Right ventricle myocardium superior (tissue), 1 donor: ENCODE data around the gene ANGPT4. TPM values are rescaled to one million over a fixed set of nuclear protein-coding genes. Genes with fewer than 3 reads are reported as not detected.

ENCODE experiments used
- ATAC-seq: fragments of 200-7000 bp; cut with Tn5 transposase; one replicate; pipeline ENCODE4 v1.9.1; 2020; ENCODE audit warnings: mild to moderate bottlenecking; ENCODE audit not compliant: poor library complexity
- DNase-seq: peaks from one replicate; pipeline ENCODE4 v3.0.0-alpha.2; 2020
- intact Hi-C: fragments of 100-400 bp; cut with DNase I; formaldehyde crosslinking; loops from one replicate; pipeline ENCODE4 v1.11.2; 2022
- long read RNA-seq: library from polyadenylated mRNA; unstranded; transcript quantifications from one replicate; pipeline ENCODE4 v2.0.0, GENCODE V29; 2021
- total RNA-seq: library from RNA; stranded (reverse); fragmentation: NEBNext Ultra II Directional; extraction: Animal tissue kit (Norgen Biotek cat#: 25700); gene quantifications from one replicate; pipeline ENCODE4 v1.2.1, GENCODE V29; 2021
- donor health status: DM: no; HTN: yes; CAD: no; lungs with severe emphysema.

ANGPT4 gene, protein sequence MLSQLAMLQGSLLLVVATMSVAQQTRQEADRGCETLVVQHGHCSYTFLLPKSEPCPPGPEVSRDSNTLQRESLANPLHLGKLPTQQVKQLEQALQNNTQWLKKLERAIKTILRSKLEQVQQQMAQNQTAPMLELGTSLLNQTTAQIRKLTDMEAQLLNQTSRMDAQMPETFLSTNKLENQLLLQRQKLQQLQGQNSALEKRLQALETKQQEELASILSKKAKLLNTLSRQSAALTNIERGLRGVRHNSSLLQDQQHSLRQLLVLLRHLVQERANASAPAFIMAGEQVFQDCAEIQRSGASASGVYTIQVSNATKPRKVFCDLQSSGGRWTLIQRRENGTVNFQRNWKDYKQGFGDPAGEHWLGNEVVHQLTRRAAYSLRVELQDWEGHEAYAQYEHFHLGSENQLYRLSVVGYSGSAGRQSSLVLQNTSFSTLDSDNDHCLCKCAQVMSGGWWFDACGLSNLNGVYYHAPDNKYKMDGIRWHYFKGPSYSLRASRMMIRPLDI
- total RNA-seq: not detected
- long read RNA-seq: 0 reads

DNA sequence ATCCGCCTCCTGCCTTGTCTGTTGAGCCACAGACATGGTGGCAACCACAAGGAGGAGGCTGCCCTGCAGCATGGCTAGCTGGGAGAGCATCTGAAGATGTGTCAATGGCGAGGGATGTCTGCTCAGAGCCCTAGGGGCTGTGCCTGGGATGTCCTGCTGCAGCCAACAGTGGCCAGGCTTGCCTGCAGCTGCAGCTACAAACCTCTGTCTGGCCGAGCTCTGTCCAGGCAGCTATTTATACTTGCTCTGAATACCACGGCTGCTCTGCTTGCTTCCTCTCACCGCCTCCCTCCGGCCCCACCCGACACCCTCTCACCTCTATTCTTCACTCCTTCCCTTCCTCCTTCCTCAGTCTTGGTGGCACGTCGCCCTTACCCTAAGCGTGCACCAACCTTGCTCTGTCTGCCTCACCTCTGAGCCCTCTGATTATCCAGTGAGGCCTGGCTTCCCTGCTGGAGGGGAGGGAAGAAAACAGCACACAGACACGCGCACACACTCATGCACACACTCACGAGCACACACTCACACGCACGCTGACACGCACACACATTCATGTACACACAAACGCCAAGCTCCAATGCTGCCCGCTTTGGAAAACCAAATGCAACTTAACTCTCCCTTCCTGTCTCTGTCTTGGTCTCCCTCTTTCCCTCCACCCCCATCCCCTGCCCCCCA is at the start of gene ANGPT4:
Gene ANGPT4, minus strand, starts transcription at position 210 of the 675 bp plus-strand sequence. Its CDS starts 120 bp downstream, at position 90.
- intact Hi-C loops: no loop called here
- DNase-seq: no peak
- ATAC-seq: peak; percentile 77

DNA sequence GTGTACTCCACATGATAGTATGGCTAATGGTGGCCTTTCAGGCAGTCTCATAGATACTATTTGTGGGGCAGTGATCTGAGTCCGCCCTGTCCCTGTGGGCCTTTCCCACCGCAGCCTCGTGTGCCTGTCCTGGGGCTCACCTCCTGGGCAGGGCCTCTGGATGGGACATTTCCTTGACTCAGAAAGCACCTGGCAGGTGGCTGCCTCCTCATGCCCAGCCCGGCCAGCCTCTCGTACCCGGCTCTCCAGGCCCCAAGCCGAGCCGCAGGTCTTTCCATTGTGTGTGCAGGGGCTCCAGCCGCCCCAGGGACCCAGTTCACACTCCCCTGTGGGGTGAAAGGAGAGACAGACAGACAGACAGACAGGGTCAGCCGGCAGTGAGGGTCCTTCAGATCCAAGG is 47.7 kb upstream of the ANGPT4 start:
- no peak for ATAC-seq
- intact Hi-C loops: no loop called here
- DNase-seq: no peak

DNA sequence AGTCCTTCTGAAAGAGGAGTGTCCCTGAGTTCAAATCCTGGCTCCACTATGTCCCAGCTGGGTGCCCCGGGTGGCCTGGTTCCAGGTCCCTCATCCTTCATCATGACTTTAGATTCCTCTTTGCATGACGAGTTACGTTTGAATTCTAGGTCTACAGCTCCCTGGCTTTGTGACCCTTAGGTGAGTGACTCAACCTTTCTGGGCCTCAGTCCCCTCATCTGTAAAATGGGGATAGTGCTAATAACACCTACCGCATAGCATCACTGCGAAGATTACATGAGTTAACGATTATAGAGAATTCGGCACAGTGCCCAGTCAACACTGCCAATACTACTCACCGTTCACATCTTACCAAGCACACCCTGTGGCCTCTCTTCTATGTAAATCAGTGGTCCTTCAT is 46.5 kb upstream of the ANGPT4 start:
- DNase-seq (no peak), ATAC-seq (no peak)
- intact Hi-C loops: no loop called here

DNA sequence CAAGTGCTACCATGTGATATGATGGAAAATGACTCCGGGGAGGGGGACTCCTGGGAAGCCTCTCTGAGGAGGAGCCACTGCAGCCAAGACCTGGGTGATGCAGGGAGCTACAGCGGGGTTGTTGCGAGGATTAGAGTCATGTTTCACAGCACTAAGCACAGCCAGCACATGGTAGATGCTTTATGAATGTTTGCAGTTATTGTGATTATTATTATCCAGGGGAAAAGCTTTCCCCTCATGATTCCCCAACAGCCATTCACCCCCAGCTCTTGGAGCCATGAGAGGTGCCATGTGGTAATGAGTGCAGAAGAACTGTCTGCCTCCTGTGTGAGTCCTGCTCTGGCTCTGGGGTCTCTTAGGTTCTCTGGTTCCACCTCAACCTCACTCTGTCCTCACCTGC is 46.1 kb upstream of the ANGPT4 start:
- intact Hi-C loops: no loop called here
- ATAC-seq: no peak

DNA sequence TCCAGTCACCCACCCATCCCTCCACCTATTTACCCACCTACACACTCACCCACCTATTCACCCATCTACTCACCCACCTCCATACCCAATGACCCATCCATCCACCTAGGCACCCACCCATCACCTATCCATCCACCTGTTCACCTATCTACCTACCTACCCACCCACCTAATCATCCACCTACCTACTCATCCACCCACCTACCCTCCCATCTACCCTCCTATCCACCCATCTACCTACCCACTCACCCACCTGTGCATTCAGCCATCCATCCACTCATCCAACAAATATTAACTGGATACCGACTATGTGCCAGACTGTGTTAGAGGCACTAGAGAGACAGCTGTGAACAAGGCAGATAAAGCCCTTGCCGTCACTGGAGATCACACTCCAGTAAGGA is 45.6 kb upstream of the ANGPT4 start:
- ATAC-seq (no peak), DNase-seq (no peak)
- intact Hi-C loops: no loop called here

More for the DNA sequence above, 46.1 kb upstream of the ANGPT4 start:
- DNase-seq: no peak

DNA sequence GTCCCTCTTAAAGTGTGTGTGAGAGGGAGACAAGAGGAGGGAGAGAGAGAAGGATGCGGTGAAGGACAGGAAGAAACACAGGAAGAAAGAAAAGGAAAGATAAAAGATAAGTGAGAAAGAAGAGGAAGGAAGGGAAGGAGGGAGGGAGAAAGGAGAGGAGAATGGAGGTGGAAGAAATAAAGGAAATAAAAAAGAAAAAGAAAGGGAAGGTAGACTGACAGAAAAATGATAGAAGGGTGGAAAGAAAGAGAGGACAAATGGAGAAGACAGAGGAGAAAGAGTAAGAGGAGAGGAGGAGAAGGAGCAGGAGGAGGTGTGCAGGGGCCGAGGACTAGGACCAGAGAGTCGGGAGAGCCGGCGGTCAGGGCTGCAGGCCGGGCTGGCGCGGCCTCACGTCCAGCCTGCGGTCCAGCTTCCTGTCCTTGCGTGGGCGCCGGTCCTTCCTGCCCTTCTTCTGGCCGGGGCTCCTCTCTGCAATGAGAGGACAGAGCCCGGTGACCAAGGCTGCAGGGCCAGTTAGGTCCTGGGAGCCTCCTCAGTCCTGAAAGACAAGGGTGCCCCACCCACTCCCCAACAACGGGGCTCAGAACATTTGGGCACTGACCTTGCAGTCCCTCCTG is 44.0 kb upstream of the ANGPT4 start:
- ATAC-seq (no peak), DNase-seq (no peak)
- intact Hi-C loops: loop anchor here (10.0 kb wide), 1 partner anchor 255 kb away; no protein-coding TSS in a partner anchor

DNA sequence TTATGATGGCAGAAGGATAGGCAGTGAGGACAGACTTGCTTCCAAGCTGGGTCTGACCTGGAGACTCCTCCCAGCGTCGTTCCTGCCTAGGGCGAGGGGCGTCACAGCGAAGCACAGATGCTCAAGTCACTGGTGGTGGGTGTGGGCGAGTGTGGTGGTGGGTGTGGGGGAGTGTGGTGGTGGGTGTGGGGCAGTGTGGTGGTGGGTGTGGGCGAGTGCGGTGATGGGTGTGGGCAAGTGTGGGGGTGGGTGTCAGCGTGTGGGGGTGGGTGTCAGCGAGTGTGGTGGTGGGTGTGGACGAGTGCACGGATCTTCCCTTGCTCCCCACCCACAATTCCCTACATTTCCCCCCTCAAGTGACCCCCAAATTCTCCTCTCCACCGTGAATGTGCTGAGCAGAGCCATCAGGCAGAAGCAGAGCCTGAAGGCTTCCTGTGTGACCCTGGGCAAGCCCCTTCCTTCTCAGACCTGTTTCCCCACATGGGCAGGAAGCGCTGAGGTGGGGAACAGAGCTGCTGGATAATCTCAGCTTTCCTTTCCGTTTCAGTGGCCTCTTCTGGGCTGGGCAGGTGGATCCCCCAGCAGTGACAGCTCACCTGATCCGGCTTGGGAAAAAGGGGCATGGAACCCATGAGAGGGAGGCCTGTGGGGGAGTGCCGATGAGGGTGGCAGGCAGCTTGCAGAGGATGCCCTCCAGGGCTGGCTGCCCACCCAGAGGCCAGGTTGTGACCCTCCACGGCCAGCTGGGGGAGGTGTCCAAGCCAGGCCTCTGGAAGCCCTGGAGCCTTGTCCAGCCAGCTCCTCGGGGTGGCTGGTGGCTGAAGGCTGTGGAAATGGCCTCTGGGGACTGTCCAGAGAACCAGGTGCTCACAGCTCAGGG is 43.0 kb upstream of the ANGPT4 start:
- intact Hi-C loops: loop anchor here (10.0 kb wide), 1 partner anchor 256 kb away; no protein-coding TSS in a partner anchor
- ATAC-seq: no peak
- DNase-seq: no peak

DNA sequence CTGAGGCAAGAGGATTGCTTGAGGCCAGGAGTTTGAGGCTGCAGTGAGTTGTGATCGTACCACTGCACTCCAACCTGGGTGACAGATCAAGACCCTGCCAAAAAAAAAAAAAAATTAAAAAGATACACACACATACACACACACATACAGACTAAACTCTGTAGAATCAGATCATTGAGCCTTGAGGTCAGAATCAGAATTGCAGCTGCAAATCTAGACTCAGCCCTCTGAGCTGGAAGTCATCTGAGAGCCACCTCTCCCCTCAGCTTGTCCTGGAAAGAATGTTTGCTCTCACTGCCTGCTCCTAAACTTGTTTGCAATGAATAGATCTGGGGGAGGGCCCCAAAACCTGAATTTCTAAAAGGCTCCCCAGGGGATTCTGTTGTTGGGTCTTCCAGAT is 41.4 kb upstream of the ANGPT4 start:
- DNase-seq: no peak
- ATAC-seq: no peak

DNA sequence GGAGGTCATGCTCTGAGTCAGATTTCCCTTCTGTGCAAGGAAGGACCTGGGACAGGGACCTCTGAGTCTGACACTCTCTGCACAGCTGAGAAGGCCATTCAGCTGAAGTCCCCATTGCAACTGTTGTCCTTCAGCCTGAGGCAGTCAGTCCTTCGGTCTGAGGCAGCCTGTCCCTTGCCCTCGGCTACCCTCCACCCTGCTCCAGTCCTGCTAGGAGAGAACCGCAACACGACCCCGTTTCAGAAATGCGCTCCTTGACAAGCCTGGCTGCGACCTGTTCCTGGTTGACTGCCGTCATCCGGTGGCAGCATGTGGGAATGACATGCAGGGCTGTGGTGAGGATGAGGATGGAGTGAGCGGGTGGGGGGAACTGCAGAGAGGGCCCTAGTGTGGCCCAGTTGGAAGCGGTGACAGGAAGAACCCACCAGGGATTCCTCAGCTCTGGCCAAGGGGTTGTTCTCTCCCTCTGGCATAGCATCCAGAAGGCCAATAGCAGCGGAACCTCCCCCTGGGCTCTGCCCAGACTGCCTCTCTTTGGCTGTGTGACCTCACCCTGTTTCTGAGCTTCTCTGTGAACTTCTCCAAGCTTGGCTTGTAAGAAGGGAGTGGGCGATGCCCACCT is 40.3 kb upstream of the ANGPT4 start:
- intact Hi-C loops: loop anchor here (10.0 kb wide), 1 partner anchor 258 kb away; no protein-coding TSS in a partner anchor
- DNase-seq: peak; percentile 81
- ATAC-seq: peak; percentile 93

More for the DNA sequence above, 41.4 kb upstream of the ANGPT4 start:
- intact Hi-C loops: loop anchor here (1.0 to 10.0 kb wide), 2 partner anchors 141 to 257 kb away; no protein-coding TSS in a partner anchor

DNA sequence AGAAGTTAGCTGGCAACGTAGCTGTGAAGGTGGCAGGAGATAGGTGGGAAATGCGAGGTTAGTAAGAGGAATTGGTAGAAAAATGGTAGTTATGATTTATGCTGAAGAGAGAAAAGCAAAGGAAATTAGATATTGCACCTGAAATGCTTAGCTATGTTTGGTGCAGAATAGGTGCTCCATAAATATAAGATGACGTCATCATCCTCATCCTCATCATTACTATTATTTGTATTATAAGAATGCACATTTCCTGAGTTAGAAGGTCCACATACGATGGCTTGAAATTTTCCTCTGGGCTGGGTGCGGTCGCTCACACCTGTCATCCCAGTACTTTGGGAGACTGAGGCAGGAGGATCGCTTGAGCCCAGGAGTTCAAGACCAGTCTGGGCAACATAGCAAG is 39.5 kb upstream of the ANGPT4 start:
- ATAC-seq: no peak
- intact Hi-C loops: loop anchor here (10.0 kb wide), 1 partner anchor 259 kb away; no protein-coding TSS in a partner anchor
- DNase-seq: no peak

DNA sequence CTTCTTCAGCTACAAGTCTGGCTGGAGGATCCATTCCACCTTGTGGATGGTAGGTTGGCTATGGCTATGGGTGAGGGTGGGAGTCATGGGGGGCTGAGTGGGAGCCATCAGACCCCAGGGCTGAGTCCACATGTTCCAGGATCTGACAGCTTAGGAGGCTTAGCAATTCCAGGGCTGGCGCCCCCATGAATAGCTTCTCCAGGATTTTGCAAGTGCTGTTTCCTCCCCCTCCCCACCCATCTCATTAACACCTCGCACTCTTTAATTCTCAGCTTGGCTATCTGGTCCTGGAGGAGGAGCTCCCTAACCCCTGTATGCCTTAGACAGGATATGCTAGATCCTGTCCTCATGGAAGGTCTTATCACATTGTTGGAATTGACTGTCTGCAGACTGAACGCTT is 39.0 kb upstream of the ANGPT4 start:
- ATAC-seq (no peak), DNase-seq (no peak)
- intact Hi-C loops: loop anchor here (10.0 kb wide), 1 partner anchor 260 kb away; no protein-coding TSS in a partner anchor

DNA sequence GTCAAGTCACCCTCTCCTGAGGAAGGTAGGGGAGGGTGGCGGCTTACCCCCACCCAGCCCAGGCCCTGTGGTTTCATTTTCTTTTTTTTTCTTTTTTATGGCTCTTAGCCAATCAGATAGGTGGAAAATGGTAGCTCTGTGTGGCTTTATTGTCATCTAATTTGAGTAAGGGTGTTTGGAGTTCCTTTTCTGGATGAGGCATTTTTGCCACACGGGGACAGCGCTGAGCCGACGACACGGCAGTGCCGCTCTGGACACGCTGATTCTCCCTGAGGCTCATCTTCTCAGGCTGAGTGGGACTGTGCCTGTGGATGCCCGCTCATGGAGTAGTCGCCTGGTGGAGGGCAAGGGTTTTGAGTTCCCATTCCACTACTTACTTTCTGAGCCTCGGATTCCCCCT is 37.6 kb upstream of the ANGPT4 start:
- DNase-seq: no peak
- intact Hi-C loops: loop anchor here (10.0 kb wide), 1 partner anchor 261 kb away; no protein-coding TSS in a partner anchor
- no peak for ATAC-seq

DNA sequence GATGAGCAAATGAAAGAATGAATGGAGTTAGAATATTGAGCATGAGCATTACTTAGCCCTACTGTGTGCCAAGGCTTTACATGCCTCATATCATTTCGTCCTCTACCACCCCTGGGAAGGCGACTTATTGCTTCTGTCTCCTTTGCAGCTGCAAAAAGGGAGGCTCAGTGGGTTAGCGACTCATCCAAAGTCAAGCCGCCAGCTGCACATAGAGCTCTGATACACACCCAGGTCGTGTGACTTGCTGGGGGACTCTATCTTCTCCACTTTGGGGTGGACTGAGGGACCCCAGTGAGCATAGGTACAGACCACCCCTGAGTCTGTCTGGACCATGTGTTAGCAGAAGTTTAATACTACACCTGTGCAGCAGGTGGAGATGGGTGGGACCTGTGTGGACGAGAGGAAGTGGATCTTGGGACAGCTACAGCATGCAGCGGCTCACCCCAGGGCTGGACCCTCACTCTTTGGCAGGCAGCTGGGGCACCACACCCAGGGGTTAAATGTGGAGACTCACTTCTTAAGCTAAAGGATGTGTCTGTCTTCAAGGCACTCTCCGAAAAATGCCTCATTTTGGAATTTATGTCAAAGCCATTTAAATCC is 36.2 kb upstream of the ANGPT4 start:
- DNase-seq (no peak), ATAC-seq (no peak)
- intact Hi-C loops: loop anchor here (10.0 kb wide), 1 partner anchor 263 kb away; no protein-coding TSS in a partner anchor

DNA sequence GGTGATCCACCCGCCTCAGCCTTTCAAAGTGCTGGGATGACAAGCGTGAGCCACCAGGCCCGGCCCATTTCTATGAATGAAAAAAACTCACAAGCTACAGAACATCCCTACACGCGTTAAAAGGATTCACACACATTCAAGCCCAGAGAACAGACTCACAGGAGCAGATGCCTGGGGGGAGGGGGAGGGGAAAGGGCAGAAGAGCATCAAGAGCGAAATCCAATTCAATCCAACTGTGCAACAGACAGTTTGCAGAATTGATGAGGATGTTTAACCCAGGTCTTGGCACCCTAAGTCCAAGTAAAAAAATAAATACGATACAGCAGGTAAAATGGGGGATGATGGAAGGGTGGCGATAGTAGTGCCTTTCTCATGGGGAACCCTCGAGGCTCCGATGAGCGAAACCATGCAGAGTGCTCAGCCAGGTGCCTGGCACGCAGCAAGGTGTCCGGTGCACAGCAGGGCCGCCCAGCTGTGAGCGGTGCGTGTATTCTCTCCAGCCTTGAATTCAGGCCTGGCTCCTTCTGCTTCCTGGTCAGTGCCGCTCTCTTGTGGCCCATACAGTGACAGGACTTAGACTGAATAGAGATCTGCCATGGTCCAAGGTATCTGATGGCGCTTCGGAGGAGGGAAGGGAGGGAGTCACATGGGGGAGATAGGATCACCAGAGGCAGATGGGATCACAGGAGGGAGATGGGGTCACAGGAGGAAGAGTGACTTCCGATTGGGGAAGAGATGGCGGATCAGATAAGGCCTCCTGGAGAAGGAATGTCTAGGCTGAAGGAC is 35.4 kb upstream of the ANGPT4 start:
- ATAC-seq: no peak
- DNase-seq: no peak

DNA sequence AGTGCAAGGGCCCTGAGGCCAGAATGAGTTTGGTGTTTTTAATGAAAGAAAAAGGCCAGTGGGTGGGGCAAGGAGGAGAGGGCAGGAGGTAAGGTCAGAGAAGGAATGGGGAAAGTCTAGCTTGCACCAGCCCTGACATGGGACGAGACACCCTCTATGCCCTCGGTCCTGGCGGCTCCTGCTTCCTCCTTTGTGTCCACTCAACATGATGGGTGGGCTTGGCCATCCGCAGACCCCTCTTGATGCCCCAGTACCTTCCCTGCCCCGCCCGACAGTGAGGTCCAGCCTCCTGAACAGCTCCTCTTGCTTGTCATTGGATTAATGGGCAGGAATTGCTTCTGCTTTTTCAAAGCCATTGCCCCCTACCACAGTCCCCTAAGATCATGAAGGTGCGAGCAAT is 33.6 kb upstream of the ANGPT4 start:
- no peak for DNase-seq
- no peak for ATAC-seq
- intact Hi-C loops: loop anchor here (10.0 kb wide), 1 partner anchor 265 kb away; no protein-coding TSS in a partner anchor

More for the DNA sequence above, 35.4 kb upstream of the ANGPT4 start:
- intact Hi-C loops: loop anchor here (10.0 kb wide), 1 partner anchor 263 kb away; no protein-coding TSS in a partner anchor

DNA sequence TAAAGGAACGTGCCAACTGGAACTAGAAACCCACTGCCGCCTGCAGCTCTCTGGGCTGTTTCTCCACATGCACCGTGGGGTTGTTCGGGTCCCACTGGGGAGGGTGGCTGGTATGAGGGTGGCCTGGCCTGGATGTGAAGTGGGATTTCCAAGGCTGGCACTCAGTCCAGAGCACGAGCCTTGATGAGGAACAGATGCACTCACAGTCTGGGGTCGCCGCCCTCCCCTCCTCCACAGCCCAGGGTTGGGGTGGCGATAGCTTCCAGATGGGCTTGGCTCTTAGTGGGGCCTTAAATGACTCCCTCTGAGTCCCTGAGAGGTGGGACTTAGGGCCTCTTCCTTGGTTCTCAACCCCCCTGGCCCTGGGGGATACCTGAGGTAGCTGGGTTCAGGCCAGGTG is 30.7 kb upstream of the ANGPT4 start:
- intact Hi-C loops: no loop called here
- no peak for ATAC-seq
- no peak for DNase-seq
